ENCODE measurements around the gene GSK3B. TPM values are rescaled to one million over a fixed set of nuclear protein-coding genes. Genes with fewer than 3 reads are reported as not detected.
"Not testable (repeated sequence)": the region's sequence is repeated elsewhere in the genome, so short reads cannot be mapped to it uniquely, and the experiment has no call there.

GSK3B gene
- total RNA-seq, 1 donor from 2014 or later: 20.6 TPM

DNA sequence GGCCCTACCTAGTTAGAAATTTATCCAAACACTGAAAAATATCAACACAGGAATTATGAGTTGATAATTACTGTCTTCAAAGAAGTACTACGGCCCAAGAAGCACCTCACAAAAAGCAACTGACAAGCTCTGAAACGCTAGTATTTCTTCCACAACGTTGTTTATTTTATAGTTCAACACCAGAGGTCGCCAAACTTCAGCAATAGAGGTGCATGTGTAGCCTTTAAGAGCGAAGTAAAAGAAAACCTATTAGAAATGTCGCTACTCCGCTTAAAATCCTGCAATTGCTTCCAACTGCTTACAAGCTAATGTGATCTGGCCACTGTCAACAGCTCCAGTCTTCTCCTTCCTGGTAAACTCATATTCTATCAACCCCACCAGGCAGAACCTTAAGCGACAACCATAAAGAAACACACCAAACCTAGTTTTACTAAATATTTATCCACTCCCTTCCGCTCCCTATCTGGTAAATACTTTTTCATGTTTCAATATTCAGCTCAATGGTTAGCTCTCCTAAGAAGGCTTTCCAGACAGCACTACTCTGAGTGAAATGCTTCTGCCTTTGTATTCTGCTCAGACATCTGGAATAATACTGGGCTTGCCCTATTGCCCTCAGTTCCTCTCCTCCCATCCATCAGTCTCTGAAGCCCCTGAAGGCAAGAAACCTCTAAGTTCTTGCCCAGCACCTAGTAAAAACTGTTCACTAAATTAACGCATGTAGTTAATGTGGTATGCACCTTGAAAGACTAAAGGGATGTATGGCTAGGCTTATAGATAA, 202.1 kb downstream of the GSK3B start:
- Histone ChIP-seq H3K4me3 (no peak overlapping the region), H3K36me3 (peaks cover 0 to 16% of the 10 kb centered on the region in 2 donors), H3K27me3 (no peaks in the 10 kb centered on the region), H3K4me1 (no peaks in the 10 kb centered on the region), H3K27ac (no peak overlapping the region), H3K9me3 (no peaks in the 10 kb centered on the region)
- intact Hi-C loops (cut with DNase I): no loop called here
- no peak for TF ChIP-seq POLR2A (IDR thresholded peaks at IDR 0.05)
- TF ChIP-seq CTCF (IDR thresholded peaks at IDR 0.05): peak; percentile 47 to 71 (median 48)
- peak in 1 of 2 donors; percentile 64 for TF ChIP-seq POLR2AphosphoS5 (IDR thresholded peaks at IDR 0.05; ENCODE audit: insufficient read depth in 1 of 2, low read depth in 1 of 2)
- DNase-seq (ENCODE audit: extremely low spot score in 2 of 2): no peak

DNA sequence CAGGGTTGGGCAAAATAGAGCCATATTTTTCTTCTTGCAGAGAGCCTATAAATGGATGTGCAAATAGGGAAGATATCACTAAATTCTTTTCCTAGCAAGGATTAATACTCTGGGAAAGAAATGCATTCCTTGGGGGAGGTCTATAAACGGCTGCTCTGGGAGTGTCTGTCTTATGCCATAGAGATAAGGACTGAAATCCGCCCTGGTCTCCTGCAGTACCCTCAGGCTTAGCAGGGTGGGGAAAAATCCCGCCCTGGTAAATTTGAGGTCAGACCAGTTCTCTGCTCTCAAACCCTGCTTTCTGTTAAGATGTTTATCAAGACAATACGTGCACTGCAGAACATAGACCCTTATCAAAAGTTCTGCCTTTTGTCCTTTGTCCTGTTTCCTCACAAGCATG, 205.6 kb downstream of the GSK3B start:
- intact Hi-C loops (cut with DNase I); H3K4me3 ChIP-seq; H3K27ac ChIP-seq; H3K27me3 ChIP-seq; H3K4me1 ChIP-seq; H3K9me3 ChIP-seq; DNase-seq (ENCODE audit: extremely low spot score in 2 of 2): not testable (repeated sequence)
- H3K36me3 ChIP-seq: peaks cover 0 to 16% of the 10 kb centered on the region in 2 donors

GRCh38 chr3:119885746-119886530, 208.3 kb downstream of the GSK3B start:
- no peak for DNase-seq (ENCODE audit: extremely low spot score in 2 of 2)
- H3K4me3 ChIP-seq: no peak overlapping the region
- H3K4me1 ChIP-seq: no peaks in the 10 kb centered on the region
- no peak for TF ChIP-seq CTCF (IDR thresholded peaks at IDR 0.05)
- TF ChIP-seq POLR2A (IDR thresholded peaks at IDR 0.05): no peak
- TF ChIP-seq POLR2AphosphoS5 (IDR thresholded peaks at IDR 0.05; ENCODE audit: insufficient read depth in 1 of 2, low read depth in 1 of 2): no peak
- no peaks in the 10 kb centered on the region for H3K9me3 ChIP-seq
- intact Hi-C loops (cut with DNase I): no loop called here
- H3K36me3 ChIP-seq: peaks cover 0 to 16% of the 10 kb centered on the region in 2 donors
- no peaks in the 10 kb centered on the region for H3K27me3 ChIP-seq
- H3K27ac ChIP-seq: no peak overlapping the region

DNA sequence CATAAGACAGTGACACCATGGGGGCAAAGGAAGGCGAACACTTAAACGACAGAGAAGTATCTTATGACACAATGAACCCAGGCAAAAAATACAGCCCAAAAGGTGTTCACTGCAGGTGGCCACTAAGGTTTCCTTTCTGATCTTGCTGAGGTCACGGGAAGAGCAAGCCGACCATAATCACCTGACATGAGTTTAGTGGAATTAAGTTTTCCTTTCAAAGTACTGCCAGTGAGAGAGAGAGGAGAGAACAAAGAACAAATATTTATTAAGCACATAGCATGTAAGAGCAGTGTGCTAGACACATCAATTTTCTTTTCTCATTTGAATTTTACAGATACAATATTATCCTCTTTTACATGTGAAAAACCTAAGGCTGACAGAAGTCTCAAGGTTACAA, 210.1 kb downstream of the GSK3B start:
- peaks cover 0 to 7% of the 10 kb centered on the region in 2 donors for H3K36me3 ChIP-seq
- intact Hi-C loops (cut with DNase I): no loop called here
- DNase-seq (ENCODE audit: extremely low spot score in 2 of 2): no peak
- no peaks in the 10 kb centered on the region for H3K27me3 ChIP-seq
- no peak overlapping the region for H3K27ac ChIP-seq
- H3K9me3 ChIP-seq: no peaks in the 10 kb centered on the region
- no peaks in the 10 kb centered on the region for H3K4me1 ChIP-seq
- TF ChIP-seq CTCF (IDR thresholded peaks at IDR 0.05): no peak
- TF ChIP-seq POLR2A (IDR thresholded peaks at IDR 0.05): no peak
- TF ChIP-seq POLR2AphosphoS5 (IDR thresholded peaks at IDR 0.05; ENCODE audit: insufficient read depth in 1 of 2, low read depth in 1 of 2): no peak
- no peak overlapping the region for H3K4me3 ChIP-seq

- no peak overlapping the region for H3K27ac ChIP-seq
- H3K9me3 ChIP-seq: no peaks in the 10 kb centered on the region
- peaks cover 0 to 2% of the 10 kb centered on the region in 2 donors for H3K36me3 ChIP-seq
- intact Hi-C loops (cut with DNase I): no loop called here
- no peak for DNase-seq (ENCODE audit: extremely low spot score in 2 of 2)
- H3K27me3 ChIP-seq: no peaks in the 10 kb centered on the region
- no peak overlapping the region for H3K4me3 ChIP-seq
- TF ChIP-seq POLR2AphosphoS5 (IDR thresholded peaks at IDR 0.05; ENCODE audit: insufficient read depth in 1 of 2, low read depth in 1 of 2): no peak
- TF ChIP-seq POLR2A (IDR thresholded peaks at IDR 0.05): no peak
- no peak for TF ChIP-seq CTCF (IDR thresholded peaks at IDR 0.05)
- no peaks in the 10 kb centered on the region for H3K4me1 ChIP-seq
Observed at GRCh38 chr3:119883461-119884160, 210.6 kb downstream of the GSK3B start.

Data from vagina (tissue), 2 donors.